ENCODE data around the gene IQCC.

The IQCC gene

DNA sequence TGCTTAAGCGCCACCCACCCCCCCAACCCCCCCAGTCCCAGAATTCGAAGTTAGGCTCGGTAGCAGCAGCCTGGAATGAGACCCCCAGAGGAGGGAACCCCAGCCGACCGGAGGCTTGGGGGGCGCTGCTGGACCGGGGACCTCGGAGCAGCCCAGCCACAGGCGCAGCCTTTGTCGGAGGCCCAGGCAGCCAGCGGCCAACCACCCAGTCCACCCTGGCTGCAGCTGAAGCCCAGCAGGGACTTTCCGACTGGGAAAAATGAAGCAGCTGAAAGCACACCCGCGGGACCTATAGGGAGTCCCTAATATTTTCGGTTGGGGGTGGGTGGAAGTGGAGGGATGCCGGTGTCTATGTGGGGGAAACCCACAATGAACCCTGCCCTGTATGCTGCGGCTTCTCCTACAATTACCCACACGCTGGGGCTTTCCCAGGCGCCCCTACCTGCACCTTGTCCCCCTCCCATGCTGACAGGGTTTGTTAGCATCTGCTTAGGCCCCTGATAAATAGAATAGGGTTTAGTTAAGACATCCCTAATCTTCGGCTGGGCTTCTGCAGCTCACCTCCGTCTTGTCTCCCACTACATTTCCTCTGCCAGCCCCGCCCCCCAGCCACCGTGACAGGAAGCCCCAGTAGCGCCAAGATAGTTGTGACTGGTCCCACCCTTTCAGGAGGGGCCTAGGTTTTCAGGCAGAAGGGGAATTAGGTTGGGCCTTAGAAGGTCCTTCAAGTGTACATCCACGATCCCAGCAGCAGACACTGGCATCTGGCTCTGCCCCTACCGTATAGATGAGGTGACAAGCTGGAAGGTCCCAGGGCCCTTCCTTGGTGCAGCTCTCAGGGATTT, 4.2 kb upstream of the IQCC start:
- Histone ChIP-seq H3K27me3 (ENCODE audit: low read depth, low read length) (no peaks in the 10 kb centered on the region), H3K9ac (ENCODE audit: low read length) (peak overlapping the region; percentile 76), H3K79me2 (ENCODE audit: low read length) (peaks cover 23% of the 10 kb centered on the region), H3K9me3 (ENCODE audit: insufficient read depth, low read length) (no peaks in the 10 kb centered on the region), H3K4me2 (ENCODE audit: low read length) (peak overlapping the region; percentile 81), H3K27ac (ENCODE audit: low read length) (peak overlapping the region; percentile 93), H3K4me1 (ENCODE audit: low read length) (peaks cover 44% of the 10 kb centered on the region), H3K36me3 (replicated peaks; ENCODE audit: low read depth, low read length) (peaks cover 21% of the 10 kb centered on the region), H3K4me3 (ENCODE audit: low read length) (peak overlapping the region; percentile 88), H2AFZ (ENCODE audit: low read depth, low read length) (no peak overlapping the region), H4K20me1 (ENCODE audit: insufficient read depth, low read length) (no peaks in the 10 kb centered on the region)
- no peak for TF ChIP-seq EZH2phosphoT487 (IDR thresholded peaks at IDR 0.05; ENCODE audit: low read depth)

DNA sequence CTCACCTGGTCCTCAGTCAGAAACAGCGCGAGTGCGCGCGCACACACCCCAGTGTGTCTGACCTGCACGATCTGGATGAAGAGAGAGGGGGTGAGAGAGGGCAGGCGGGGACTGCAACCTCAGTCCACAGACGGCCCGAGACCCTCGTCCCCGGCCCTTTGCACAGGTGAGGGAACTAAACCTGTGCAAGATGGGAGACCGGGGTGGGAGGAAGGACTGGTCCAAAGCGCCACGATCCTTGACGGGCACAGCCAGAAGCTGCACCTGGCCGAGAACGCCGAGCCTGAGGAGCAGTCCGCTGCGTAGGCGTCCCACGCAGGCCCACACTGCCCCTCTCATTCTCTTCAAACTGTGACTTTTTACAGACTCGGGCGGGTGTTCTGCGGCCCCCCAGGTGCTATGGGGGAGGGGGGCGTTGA, 519 bp upstream of the IQCC start:
- Histone ChIP-seq H2AFZ (ENCODE audit: low read depth, low read length) (no peak overlapping the region), H3K27ac (ENCODE audit: low read length) (no peak overlapping the region), H3K27me3 (ENCODE audit: low read depth, low read length) (no peaks in the 10 kb centered on the region), H3K9me3 (ENCODE audit: insufficient read depth, low read length) (no peaks in the 10 kb centered on the region), H3K4me3 (ENCODE audit: low read length) (peak overlapping the region; percentile 76), H3K36me3 (replicated peaks; ENCODE audit: low read depth, low read length) (peaks cover 26% of the 10 kb centered on the region), H3K4me2 (ENCODE audit: low read length) (peak overlapping the region; percentile 66), H3K4me1 (ENCODE audit: low read length) (peaks cover 43% of the 10 kb centered on the region), H3K79me2 (ENCODE audit: low read length) (peaks cover 23% of the 10 kb centered on the region), H4K20me1 (ENCODE audit: insufficient read depth, low read length) (no peaks in the 10 kb centered on the region), H3K9ac (ENCODE audit: low read length) (0 out of 2 replicates have a peak overlapping the region, but pooled peaks have one; percentile 10)
- TF ChIP-seq, protein P1, sequence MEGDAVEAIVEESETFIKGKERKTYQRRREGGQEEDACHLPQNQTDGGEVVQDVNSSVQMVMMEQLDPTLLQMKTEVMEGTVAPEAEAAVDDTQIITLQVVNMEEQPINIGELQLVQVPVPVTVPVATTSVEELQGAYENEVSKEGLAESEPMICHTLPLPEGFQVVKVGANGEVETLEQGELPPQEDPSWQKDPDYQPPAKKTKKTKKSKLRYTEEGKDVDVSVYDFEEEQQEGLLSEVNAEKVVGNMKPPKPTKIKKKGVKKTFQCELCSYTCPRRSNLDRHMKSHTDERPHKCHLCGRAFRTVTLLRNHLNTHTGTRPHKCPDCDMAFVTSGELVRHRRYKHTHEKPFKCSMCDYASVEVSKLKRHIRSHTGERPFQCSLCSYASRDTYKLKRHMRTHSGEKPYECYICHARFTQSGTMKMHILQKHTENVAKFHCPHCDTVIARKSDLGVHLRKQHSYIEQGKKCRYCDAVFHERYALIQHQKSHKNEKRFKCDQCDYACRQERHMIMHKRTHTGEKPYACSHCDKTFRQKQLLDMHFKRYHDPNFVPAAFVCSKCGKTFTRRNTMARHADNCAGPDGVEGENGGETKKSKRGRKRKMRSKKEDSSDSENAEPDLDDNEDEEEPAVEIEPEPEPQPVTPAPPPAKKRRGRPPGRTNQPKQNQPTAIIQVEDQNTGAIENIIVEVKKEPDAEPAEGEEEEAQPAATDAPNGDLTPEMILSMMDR (IDR thresholded peaks at IDR 0.05; ENCODE audit: low read depth, low read length): no peak
- TF ChIP-seq EZH2phosphoT487 (IDR thresholded peaks at IDR 0.05; ENCODE audit: low read depth): no peak

DNA sequence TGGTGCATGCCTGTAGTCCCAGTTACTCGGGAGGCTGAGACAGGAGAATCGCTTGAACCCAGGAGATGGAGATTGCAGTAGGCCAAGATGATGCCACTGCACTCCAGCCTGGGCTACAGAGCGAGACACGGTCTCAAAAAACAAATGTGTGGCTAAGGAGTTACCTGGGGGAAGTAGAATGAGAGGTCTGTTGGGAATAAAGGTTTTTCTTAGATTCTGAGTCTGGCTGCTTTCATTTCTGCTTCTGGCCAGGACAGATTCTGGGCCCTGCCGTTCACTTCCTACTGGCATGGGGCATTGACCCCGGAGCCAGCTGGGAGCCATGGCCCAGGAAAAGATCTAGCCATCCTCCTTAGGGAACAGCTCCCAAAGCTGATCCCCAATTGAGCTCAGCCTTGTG, 3.0 kb downstream of the IQCC start:
- Histone ChIP-seq H4K20me1 (ENCODE audit: insufficient read depth, low read length) (no peaks in the 10 kb centered on the region), H3K4me2 (ENCODE audit: low read length) (no peak overlapping the region), H3K9ac (ENCODE audit: low read length) (no peak overlapping the region), H2AFZ (ENCODE audit: low read depth, low read length) (no peak overlapping the region), H3K9me3 (ENCODE audit: insufficient read depth, low read length) (no peaks in the 10 kb centered on the region), H3K4me1 (ENCODE audit: low read length) (peaks cover 30% of the 10 kb centered on the region), H3K36me3 (replicated peaks; ENCODE audit: low read depth, low read length) (peaks cover 23% of the 10 kb centered on the region), H3K79me2 (ENCODE audit: low read length) (peaks cover 3% of the 10 kb centered on the region; the same call in 1 of the 2 replicates), H3K27me3 (ENCODE audit: low read depth, low read length) (no peaks in the 10 kb centered on the region), H3K27ac (ENCODE audit: low read length) (no peak overlapping the region), H3K4me3 (ENCODE audit: low read length) (no peak overlapping the region)
- TF ChIP-seq, protein P1 (IDR thresholded peaks at IDR 0.05; ENCODE audit: low read depth, low read length): no peak
- no peak for TF ChIP-seq EZH2phosphoT487 (IDR thresholded peaks at IDR 0.05; ENCODE audit: low read depth)

DNA sequence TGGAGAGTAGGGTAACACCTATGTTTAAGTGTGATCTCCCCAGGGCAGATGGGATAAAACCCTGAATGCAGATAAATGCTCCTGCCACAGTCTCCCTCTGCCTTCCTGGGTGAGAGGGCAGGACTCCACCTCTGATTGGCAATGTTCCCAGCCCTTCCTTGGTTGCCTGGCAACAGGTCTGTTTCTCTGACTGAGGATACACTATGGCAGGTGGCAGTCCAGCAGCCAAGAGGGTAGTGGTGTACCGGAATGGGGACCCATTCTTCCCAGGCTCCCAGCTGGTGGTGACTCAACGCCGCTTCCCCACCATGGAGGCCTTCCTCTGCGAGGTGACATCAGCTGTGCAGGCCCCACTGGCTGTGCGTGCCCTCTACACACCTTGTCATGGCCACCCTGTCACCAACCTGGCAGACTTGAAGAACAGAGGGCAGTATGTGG, 3.4 kb downstream of the IQCC start, which contains the start of gene DCDC2B:
DCDC2B (plus strand) TSS at position 199 of the 438 bp plus-strand sequence; CDS start at position 204, 5 bp downstream.
- Histone ChIP-seq H3K36me3 (replicated peaks; ENCODE audit: low read depth, low read length) (peaks cover 19% of the 10 kb centered on the region), H3K4me3 (ENCODE audit: low read length) (no peak within 1 kb of the TSS), H3K27me3 (ENCODE audit: low read depth, low read length) (no peaks in the 10 kb centered on the region), H3K79me2 (ENCODE audit: low read length) (no peaks in the 10 kb centered on the region), H3K4me1 (ENCODE audit: low read length) (peaks cover 30% of the 10 kb centered on the region), H3K9ac (ENCODE audit: low read length) (no peak within 1 kb of the TSS), H3K27ac (ENCODE audit: low read length) (no peak within 1 kb of the TSS), H4K20me1 (ENCODE audit: insufficient read depth, low read length) (no peaks in the 10 kb centered on the region), H2AFZ (ENCODE audit: low read depth, low read length) (no peak within 1 kb of the TSS), H3K4me2 (ENCODE audit: low read length) (no peak within 1 kb of the TSS), H3K9me3 (ENCODE audit: insufficient read depth, low read length) (no peaks in the 10 kb centered on the region)
- TF ChIP-seq EZH2phosphoT487 (IDR thresholded peaks at IDR 0.05; ENCODE audit: low read depth): no peak
- TF ChIP-seq, protein P1 (IDR thresholded peaks at IDR 0.05; ENCODE audit: low read depth, low read length): no peak
